ENCODE data around the gene SPTBN4.
A peak's percentile ranks its signal among the peaks of the same experiment; 100 is the strongest.
"Not testable (repeated sequence)": the region's sequence is repeated elsewhere in the genome, so short reads cannot be mapped to it uniquely, and the experiment has no call there.

The SPTBN4 gene

GRCh38 chr19:40564535-40564934 lies 97.7 kb downstream of the SPTBN4 start:
- not testable (repeated sequence) for H3K4me3 ChIP-seq (ENCODE audit: low read length); H2AFZ ChIP-seq (ENCODE audit: low read depth, low read length); H3K4me1 ChIP-seq (ENCODE audit: insufficient read depth, low read length); H3K9me3 ChIP-seq (ENCODE audit: low read length); H3K36me3 ChIP-seq (ENCODE audit: insufficient read depth, low read length)
- peaks cover 46% of the 10 kb centered on the region for H3K27me3 ChIP-seq (ENCODE audit: insufficient read depth, low read length)

DNA sequence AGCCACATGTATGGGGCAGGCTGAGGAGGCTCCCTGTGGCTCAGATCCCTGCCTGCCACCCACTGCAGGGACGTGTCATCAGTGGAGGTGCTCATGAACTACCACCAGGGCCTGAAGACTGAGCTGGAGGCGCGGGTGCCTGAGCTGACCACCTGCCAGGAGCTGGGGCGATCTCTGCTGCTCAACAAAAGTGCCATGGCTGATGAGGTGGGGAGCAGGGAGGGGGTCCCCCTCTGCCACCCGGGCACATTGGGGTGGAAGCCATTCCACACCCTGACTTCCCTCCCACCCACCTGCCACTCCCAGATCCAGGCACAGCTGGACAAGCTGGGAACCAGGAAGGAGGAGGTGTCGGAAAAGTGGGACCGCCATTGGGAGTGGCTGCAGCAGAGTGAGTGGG lies 98.6 kb downstream of the SPTBN4 start:
- Histone ChIP-seq H2AFZ (ENCODE audit: low read depth, low read length) (no peak overlapping the region), H3K27me3 (ENCODE audit: insufficient read depth, low read length) (peaks cover 43% of the 10 kb centered on the region), H3K4me1 (ENCODE audit: insufficient read depth, low read length) (peaks cover 3% of the 10 kb centered on the region), H3K4me3 (ENCODE audit: low read length) (no peak overlapping the region), H3K9me3 (ENCODE audit: low read length) (no peaks in the 10 kb centered on the region), H3K36me3 (ENCODE audit: insufficient read depth, low read length) (no peaks in the 10 kb centered on the region)

GRCh38 chr19:40565910-40566495 lies 99.2 kb downstream of the SPTBN4 start:
- no peaks in the 10 kb centered on the region for H3K36me3 ChIP-seq (ENCODE audit: insufficient read depth, low read length)
- peaks cover 3% of the 10 kb centered on the region for H3K4me1 ChIP-seq (ENCODE audit: insufficient read depth, low read length)
- no peak overlapping the region for H2AFZ ChIP-seq (ENCODE audit: low read depth, low read length)
- H3K9me3 ChIP-seq (ENCODE audit: low read length), result no peaks in the 10 kb centered on the region
- no peak overlapping the region for H3K4me3 ChIP-seq (ENCODE audit: low read length)
- peaks cover 43% of the 10 kb centered on the region for H3K27me3 ChIP-seq (ENCODE audit: insufficient read depth, low read length)

DNA sequence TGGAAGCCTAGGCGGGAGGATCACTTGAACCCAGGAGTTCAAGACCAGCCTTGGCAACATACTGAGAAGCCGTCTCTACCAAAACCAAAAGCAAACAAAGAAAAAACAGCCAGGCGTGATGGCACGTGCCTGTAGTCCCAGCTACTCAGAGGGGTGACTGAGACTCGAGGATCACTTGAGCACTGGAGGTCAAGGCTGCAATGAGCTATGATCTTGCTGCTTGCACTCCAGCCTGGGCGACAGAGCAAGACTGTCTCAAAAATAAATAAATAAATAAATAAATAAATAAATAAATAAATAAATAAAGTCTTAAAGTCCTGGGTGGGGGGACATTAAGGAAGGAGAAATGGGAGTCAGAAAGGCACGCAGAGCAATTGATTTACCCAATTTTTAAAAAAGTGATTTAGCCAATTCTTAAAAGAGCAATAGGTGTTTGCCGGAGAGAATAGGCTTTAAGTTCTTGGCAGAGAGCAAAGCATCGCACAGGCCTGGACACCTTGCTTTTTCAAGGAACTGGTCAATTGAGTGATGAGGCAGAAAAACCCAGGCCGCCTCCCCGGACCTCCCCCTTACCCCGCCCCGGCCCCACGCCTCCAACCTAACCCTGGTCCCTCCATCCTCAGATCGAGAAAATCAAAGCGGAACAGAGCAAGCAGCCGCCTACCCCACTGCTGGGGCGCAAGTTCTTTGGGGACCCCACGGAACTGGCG lies 100.4 kb downstream of the SPTBN4 start:
- Histone ChIP-seq H3K27me3 (ENCODE audit: insufficient read depth, low read length) (peaks cover 43% of the 10 kb centered on the region), H3K4me1 (ENCODE audit: insufficient read depth, low read length) (peaks cover 3% of the 10 kb centered on the region), H3K4me3 (ENCODE audit: low read length) (no peak overlapping the region), H2AFZ (ENCODE audit: low read depth, low read length) (no peak overlapping the region), H3K36me3 (ENCODE audit: insufficient read depth, low read length) (no peaks in the 10 kb centered on the region), H3K9me3 (ENCODE audit: low read length) (no peaks in the 10 kb centered on the region)

- Histone ChIP-seq H3K4me3 (ENCODE audit: low read length) (no peak overlapping the region), H3K27me3 (ENCODE audit: insufficient read depth, low read length) (peaks cover 43% of the 10 kb centered on the region), H3K36me3 (ENCODE audit: insufficient read depth, low read length) (no peaks in the 10 kb centered on the region)
These were observed 101.1 kb downstream of the SPTBN4 start for GRCh38 chr19:40567750-40568494.

DNA sequence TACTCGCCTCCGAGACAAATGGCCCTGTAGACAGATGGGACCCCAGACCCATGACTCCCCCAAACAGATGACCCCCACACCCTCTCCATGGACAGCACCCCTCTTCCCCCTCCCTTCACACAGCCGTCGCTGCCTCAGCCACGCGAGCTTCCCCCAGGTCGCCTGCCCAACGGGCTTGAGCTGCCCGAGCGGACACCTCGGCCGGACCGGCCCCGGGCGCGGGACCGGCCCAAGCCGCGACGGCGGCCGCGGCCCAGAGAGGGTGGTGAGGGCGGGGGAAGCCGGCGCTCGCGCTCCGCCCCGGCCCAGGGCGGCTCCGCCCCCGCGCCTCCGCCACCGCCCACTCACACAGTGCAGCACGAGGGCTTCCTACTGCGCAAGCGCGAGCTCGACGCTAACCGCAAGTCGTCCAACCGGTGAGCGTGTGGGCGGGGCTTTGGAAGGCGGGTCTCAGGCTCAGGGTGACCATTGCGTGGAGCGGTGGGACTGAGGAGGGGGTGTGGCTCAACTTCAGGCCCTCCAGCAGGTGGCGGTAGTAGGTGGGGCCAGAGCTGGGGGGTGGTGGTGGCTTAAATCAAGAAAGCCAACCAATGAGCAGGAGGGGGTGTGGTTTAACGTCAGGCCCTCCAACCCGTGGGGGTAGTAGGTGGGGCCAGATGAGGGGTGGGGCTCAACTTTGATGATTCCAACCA lies 103.7 kb downstream of the SPTBN4 start:
- Histone ChIP-seq H2AFZ (ENCODE audit: low read depth, low read length) (peak overlapping the region; percentile 88), H3K9me3 (ENCODE audit: low read length) (no peaks in the 10 kb centered on the region), H3K36me3 (ENCODE audit: insufficient read depth, low read length) (no peaks in the 10 kb centered on the region), H3K27me3 (ENCODE audit: insufficient read depth, low read length) (peaks cover 35% of the 10 kb centered on the region), H3K4me3 (ENCODE audit: low read length) (peak overlapping the region; percentile 42), H3K4me1 (ENCODE audit: insufficient read depth, low read length) (peaks cover 3% of the 10 kb centered on the region)

More at GRCh38 chr19:40567750-40568494, 101.1 kb downstream of the SPTBN4 start:
- H3K9me3 ChIP-seq (ENCODE audit: low read length), result no peaks in the 10 kb centered on the region
- H2AFZ ChIP-seq (ENCODE audit: low read depth, low read length), result no peak overlapping the region
- peaks cover 3% of the 10 kb centered on the region for H3K4me1 ChIP-seq (ENCODE audit: insufficient read depth, low read length)

- peaks cover 3% of the 10 kb centered on the region for H3K4me1 ChIP-seq (ENCODE audit: insufficient read depth, low read length)
- peak overlapping the region; percentile 10 for H3K4me3 ChIP-seq (ENCODE audit: low read length)
- H3K36me3 ChIP-seq (ENCODE audit: insufficient read depth, low read length), result no peaks in the 10 kb centered on the region
- peak overlapping the region; percentile 27 for H2AFZ ChIP-seq (ENCODE audit: low read depth, low read length)
- H3K9me3 ChIP-seq (ENCODE audit: low read length), result no peaks in the 10 kb centered on the region
- H3K27me3 ChIP-seq (ENCODE audit: insufficient read depth, low read length), result peaks cover 30% of the 10 kb centered on the region
These were observed 104.2 kb downstream of the SPTBN4 start for GRCh38 chr19:40571005-40571318.

DNA sequence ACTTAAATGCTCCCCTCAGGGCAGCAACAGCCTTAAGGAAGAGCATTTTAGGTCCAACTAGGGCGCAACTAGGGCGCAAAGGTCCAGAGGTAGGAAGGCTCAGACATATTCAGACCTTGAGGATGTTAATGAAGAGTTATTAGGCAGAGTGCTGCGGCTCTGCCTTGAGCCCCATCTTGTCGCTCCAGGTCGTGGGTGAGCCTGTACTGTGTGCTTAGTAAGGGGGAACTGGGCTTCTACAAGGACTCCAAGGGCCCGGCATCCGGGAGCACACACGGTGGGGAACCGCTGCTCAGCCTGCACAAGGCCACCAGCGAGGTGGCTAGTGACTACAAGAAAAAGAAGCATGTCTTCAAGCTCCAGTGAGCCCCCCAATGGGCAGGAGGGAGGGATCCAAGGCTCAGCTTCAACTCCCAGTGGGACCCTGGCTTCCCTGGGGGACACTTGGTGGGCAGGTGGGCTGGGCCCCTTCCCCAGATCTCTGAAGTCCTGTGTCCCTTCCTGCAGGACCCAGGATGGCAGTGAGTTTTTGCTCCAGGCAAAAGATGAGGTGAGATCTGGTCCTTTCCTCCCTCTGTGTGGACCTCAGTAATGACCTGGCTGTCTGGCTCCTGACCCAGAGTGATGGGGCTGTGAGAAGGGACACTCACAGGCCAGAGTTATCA lies 105.2 kb downstream of the SPTBN4 start:
- no peak overlapping the region for H3K4me3 ChIP-seq (ENCODE audit: low read length)
- H3K36me3 ChIP-seq (ENCODE audit: insufficient read depth, low read length), result no peaks in the 10 kb centered on the region
- H3K9me3 ChIP-seq (ENCODE audit: low read length), result no peaks in the 10 kb centered on the region
- H3K4me1 ChIP-seq (ENCODE audit: insufficient read depth, low read length), result peaks cover 3% of the 10 kb centered on the region
- peaks cover 24% of the 10 kb centered on the region for H3K27me3 ChIP-seq (ENCODE audit: insufficient read depth, low read length)
- H2AFZ ChIP-seq (ENCODE audit: low read depth, low read length), result no peak overlapping the region

DNA sequence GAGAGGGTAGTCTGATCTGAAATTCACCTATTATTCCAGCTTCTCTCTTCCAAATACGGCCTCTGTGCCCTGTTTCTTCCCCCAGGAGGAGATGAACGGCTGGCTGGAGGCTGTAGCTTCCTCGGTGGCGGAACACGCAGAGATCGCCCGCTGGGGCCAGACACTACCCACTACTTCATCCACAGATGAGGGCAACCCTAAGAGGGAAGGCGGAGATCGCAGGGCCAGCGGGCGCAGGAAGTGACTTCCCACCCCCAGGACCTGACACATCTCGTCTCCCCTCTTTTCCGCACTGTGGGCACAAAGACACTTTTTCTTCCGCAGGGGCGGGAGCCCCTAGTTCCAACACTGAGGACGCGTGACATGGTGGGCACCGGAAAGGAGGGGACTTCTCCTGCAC lies 108.5 kb downstream of the SPTBN4 start:
- Histone ChIP-seq H3K27me3 (ENCODE audit: insufficient read depth, low read length) (no peaks in the 10 kb centered on the region), H3K9me3 (ENCODE audit: low read length) (no peaks in the 10 kb centered on the region), H2AFZ (ENCODE audit: low read depth, low read length) (no peak overlapping the region), H3K4me3 (ENCODE audit: low read length) (no peak overlapping the region), H3K36me3 (ENCODE audit: insufficient read depth, low read length) (peaks cover 11% of the 10 kb centered on the region), H3K4me1 (ENCODE audit: insufficient read depth, low read length) (peaks cover 5% of the 10 kb centered on the region)

- Histone ChIP-seq H3K36me3 (ENCODE audit: insufficient read depth, low read length) (peaks cover 19% of the 10 kb centered on the region), H3K4me3 (ENCODE audit: low read length) (peak overlapping the region; percentile 91), H2AFZ (ENCODE audit: low read depth, low read length) (peak overlapping the region; percentile 88)
These were observed 109.4 kb downstream of the SPTBN4 start for GRCh38 chr19:40576151-40576584.

DNA sequence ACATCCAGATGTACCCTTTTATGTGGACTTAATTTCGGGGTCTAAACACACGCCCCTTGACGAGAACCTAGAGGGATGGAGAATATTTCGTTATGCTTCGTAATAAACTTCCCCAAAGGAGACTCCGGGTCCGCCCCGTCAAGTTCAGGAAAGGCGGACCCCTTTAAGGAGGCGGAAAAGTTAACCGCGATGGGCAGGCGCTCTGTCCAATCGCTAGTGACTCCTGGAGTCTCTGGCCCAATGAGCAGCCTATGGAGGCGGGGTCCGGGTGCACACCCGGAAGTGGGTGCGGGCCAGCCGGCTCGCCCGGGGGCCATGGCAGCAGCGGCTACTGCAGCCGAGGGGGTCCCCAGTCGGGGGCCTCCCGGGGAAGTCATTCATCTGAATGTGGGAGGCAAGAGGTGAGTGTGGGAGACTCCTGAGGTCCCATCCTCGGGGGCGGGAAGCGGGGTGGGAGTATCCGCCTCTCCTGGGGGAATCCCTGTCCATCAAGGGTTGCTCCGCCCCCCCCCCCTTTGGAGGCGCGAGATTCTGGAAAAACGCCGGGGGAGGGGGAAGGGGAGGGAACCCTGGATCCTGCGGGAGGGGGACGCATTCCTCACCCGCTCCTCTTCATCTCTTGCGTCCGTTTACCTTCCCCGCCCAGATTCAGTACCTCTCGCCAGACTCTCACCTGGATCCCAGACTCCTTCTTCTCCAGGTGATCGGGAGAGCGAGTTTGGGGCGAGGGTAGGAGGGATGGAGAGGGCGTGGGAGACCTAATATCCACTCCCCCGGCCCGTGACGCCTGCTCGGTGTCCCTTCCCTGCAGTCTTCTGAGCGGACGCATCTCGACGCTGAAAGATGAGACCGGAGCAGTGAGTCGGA lies 110.0 kb downstream of the SPTBN4 start, which contains the start of gene SHKBP1:
Gene SHKBP1 (plus strand): TSS at position 289 of the 867 bp plus-strand sequence. CDS start 27 bp downstream, at position 316.
- Histone ChIP-seq H3K9me3 (ENCODE audit: low read length) (no peaks in the 10 kb centered on the region), H3K4me1 (ENCODE audit: insufficient read depth, low read length) (peaks cover 5% of the 10 kb centered on the region), H2AFZ (ENCODE audit: low read depth, low read length) (peak within 1 kb of the TSS; percentile 88), H3K4me3 (ENCODE audit: low read length) (peak within 1 kb of the TSS; percentile 91), H3K27me3 (ENCODE audit: insufficient read depth, low read length) (no peaks in the 10 kb centered on the region), H3K36me3 (ENCODE audit: insufficient read depth, low read length) (peaks cover 22% of the 10 kb centered on the region)

More at GRCh38 chr19:40576151-40576584, 109.4 kb downstream of the SPTBN4 start:
- no peaks in the 10 kb centered on the region for H3K27me3 ChIP-seq (ENCODE audit: insufficient read depth, low read length)
- H3K4me1 ChIP-seq (ENCODE audit: insufficient read depth, low read length), result peaks cover 5% of the 10 kb centered on the region
- no peaks in the 10 kb centered on the region for H3K9me3 ChIP-seq (ENCODE audit: low read length)

DNA sequence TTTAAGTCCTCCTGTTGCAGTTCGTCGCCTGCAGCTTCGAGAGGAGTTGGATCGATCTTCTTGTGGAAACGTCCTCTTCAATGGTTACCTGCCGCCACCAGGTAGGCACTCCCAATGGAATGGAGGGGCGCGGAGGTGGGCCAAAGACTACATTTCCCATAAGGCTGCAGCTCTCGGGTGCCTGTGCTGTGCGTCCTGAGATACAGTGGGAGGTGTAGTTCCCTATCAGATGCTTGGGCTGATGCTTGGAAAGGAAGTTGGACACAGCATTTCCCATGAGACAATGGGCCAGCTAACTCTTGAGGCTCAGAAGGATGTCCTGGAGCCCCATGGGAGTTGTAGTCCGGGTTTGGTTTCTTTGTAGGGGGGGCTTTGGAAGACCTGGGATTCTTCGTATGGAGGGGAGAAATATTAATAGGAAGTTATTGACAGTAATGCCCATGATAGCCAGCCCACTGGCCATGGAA lies 111.7 kb downstream of the SPTBN4 start:
- H3K9me3 ChIP-seq (ENCODE audit: low read length), result no peaks in the 10 kb centered on the region
- H3K36me3 ChIP-seq (ENCODE audit: insufficient read depth, low read length), result peaks cover 26% of the 10 kb centered on the region
- peaks cover 5% of the 10 kb centered on the region for H3K4me1 ChIP-seq (ENCODE audit: insufficient read depth, low read length)
- no peak overlapping the region for H2AFZ ChIP-seq (ENCODE audit: low read depth, low read length)
- H3K27me3 ChIP-seq (ENCODE audit: insufficient read depth, low read length), result no peaks in the 10 kb centered on the region
- no peak overlapping the region for H3K4me3 ChIP-seq (ENCODE audit: low read length)

All from neuron (in vitro differentiated cells).